Choroid plexus epithelial cell (primary cell): ENCODE measurements around the gene ITGB1BP1.

Experiments
- DNase-seq: peaks from one replicate; pipeline ENCODE4 v3.0.0-alpha.2; 2010; ENCODE audit warnings: low read depth
- H3K4me3 ChIP-seq: 2 replicates; pipeline ENCODE4 v1.5.1; 2011; ENCODE audit warnings: low read depth, mild to moderate bottlenecking, control low read depth, low read length, moderate library complexity
- TF ChIP-seq, protein P1 (sequence below): conservative IDR thresholded peaks from 2 replicates; pipeline ENCODE4 v1.5.1; 2011; ENCODE audit warnings: low read depth, mild to moderate bottlenecking, control low read depth, inconsistent platforms, low read length, moderate library complexity

Gene ITGB1BP1

DNA sequence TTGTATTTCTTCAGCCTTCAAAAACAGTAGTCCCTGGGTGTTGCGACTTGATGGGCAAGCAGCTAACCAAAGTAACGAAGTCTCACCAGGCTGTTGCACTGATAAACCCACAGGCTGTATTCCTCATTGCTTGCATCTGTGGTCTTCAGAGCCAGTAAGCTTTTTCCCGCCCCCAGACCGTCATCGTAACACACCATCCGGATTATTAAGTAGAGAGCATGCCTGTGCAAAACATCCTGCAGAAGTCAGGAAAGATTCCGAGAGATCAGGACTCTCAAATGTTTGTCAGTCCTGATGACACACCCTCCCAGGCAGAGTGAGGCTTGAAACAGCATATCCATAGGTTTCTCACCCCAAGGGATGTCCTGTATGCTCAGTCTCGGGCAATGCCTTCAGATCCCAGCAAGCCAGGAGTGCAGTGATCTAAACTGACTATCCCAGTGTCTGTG, 15.9 kb downstream of the ITGB1BP1 start:
- DNase-seq, result no peak
- no peak overlapping the region for H3K4me3 ChIP-seq
- TF ChIP-seq, protein P1, sequence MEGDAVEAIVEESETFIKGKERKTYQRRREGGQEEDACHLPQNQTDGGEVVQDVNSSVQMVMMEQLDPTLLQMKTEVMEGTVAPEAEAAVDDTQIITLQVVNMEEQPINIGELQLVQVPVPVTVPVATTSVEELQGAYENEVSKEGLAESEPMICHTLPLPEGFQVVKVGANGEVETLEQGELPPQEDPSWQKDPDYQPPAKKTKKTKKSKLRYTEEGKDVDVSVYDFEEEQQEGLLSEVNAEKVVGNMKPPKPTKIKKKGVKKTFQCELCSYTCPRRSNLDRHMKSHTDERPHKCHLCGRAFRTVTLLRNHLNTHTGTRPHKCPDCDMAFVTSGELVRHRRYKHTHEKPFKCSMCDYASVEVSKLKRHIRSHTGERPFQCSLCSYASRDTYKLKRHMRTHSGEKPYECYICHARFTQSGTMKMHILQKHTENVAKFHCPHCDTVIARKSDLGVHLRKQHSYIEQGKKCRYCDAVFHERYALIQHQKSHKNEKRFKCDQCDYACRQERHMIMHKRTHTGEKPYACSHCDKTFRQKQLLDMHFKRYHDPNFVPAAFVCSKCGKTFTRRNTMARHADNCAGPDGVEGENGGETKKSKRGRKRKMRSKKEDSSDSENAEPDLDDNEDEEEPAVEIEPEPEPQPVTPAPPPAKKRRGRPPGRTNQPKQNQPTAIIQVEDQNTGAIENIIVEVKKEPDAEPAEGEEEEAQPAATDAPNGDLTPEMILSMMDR, result no peak

DNA sequence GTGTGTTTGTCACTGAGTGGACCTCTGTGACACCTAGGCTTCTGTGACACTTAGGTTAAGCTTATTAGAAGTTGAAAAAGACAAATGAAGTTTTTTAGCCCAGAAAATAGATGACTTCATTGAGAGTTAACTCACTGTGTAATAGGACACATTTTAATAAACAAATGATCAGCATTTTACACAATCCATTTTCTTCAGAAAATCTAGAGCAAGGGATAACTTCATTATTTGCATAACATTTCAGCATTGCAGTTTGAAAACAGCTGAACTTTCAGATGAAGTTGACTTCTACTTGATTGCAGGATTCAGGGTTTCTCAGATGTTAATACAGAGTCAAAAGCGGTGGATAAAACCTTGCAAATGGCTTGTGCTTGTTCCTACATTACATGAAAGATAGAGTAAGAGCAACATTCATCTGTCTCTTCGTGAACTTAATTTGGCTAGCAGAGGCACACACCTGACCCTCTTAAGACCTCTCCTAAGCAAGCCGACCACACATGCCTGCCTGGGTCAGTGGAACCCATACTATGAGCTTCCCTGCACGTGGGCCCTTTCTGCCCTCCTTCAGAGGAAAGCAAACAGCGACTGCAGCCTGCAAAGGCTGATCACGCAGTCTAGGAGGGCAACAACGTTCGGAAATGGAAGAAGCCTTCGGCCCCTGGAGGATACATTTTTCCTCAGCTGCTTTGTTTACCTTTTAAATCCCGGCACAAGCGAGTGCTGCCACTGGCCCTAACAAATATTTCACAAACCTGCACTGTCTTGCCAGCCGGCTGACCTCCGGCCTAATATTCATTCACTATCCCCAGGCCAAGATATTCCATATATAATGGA, 16.6 kb downstream of the ITGB1BP1 start:
- TF ChIP-seq, protein P1, result no peak
- no peak for DNase-seq

DNA sequence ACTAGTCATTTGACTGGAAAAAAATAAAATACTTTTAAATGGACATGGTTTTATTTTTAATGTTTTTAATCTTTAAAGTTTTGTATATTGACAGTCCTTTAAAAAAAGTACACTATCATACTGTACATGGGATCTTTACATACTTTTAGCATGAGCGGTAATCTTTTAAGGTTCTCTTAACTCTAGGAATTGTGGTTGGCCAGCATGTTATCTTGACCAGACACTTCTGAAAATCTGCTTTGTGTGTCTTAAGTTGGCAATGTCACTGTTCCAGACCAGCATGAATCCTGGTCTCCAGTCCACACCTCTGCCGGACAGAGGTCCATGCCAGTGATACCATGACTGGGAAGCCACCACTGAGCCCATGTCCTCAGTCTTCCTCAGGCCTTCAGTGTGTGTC, 17.7 kb downstream of the ITGB1BP1 start:
- H3K4me3 ChIP-seq, result no peak overlapping the region
- no peak for DNase-seq
- TF ChIP-seq, protein P1, result no peak

More for the DNA sequence above, 16.6 kb downstream of the ITGB1BP1 start:
- no peak overlapping the region for H3K4me3 ChIP-seq

DNA sequence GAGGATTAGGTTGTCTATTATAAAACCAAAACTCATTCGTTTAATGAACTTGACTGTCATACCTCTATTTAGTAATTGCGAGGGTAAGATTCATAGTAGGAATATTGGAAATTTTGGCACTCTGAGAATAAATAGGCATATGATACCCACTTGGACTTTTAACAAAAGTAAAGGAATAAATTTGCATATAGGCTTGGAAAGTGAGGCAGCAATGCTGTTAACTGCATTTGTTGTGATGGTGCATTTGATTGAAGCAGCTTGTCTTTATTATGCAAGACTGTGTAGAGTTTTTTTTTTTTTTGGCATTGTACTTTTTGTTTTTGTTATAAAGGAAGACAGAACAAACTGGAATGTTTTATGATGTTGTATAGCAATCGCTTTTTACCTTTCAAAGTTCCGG, 18.9 kb downstream of the ITGB1BP1 start:
- TF ChIP-seq, protein P1, result no peak
- DNase-seq, result no peak
- no peak overlapping the region for H3K4me3 ChIP-seq

DNA sequence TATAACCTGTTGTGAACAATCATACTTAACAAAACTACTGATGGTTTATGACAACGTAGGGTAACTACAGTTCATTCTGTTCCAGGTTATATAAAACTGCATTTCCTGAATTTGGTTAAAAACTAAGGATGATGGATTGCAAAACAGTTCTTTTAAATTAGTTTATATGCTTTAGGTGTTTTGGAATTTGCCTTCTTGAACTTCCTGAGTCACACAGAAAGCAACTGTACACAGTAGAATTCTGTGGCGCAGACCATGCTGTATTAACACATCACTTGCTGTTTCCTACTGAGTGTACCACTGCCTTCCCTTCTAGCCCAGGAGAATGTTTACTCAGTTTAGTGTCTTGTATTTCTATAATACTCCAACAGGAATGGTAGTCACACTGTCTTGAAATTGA, 19.4 kb downstream of the ITGB1BP1 start:
- no peak overlapping the region for H3K4me3 ChIP-seq
- TF ChIP-seq, protein P1, result no peak
- DNase-seq, result peak; percentile 86

DNA sequence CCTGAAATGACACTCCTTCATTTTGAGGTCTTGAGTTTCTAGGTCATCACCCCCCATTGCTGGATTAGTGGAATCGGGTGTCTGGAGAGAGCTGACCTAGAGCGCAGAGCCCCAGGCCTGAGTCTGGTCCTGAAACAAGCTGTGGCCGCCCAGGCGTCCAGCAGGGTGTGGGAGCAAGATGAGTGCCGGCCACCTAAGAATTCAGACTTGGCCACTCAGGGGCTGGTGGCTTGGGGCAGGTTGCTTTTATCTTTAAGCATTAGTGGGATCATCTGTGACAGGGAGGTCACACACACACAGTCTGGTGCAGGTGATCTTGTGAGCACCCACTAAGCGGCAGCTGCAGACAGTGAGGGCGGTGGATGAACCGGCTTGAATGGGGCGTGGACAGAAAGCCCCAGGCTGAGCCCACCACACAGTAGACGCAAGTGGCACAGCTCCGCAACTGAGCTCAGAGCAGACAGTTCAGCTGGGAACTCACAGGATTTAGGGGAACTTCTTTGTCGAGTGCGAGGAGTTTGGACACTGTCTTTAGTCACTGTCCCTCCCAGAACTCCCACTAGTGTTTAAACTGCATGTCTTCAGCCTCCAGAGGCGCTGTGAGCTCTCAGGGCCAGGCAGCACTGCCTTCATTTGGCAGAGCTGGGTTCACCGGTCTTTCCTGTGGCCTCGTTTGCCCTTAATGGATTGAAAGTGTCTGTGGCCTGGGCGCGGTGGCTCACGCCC, 21.5 kb downstream of the ITGB1BP1 start:
- TF ChIP-seq, protein P1, result no peak
- DNase-seq, result no peak
- H3K4me3 ChIP-seq, result no peak overlapping the region
